ENCODE measurements around the gene NPR1.

The NPR1 gene

GRCh38 chr1:153730468-153730988 lies 52.0 kb downstream of the NPR1 start:
- no peak for DNase-seq

GRCh38 chr1:153733970-153734369 lies 55.5 kb downstream of the NPR1 start:
- no peak for DNase-seq

GRCh38 chr1:153734396-153735089 lies 56.1 kb downstream of the NPR1 start:
- no peak for DNase-seq

GRCh38 chr1:153735090-153735420 lies 56.6 kb downstream of the NPR1 start:
- DNase-seq: no peak

- DNase-seq: no peak
These were observed 63.5 kb downstream of the NPR1 start for GRCh38 chr1:153741986-153742385.

GRCh38 chr1:153742411-153743142 lies 64.1 kb downstream of the NPR1 start:
- no peak for DNase-seq
